ENCODE data around the gene TUSC2.
A peak's percentile ranks its signal among the peaks of the same experiment; 100 is the strongest.

The TUSC2 gene

GRCh38 chr3:50359760-50360110 is 31.7 kb upstream of the TUSC2 start:
- no peak for TF ChIP-seq CTCF (IDR thresholded peaks at IDR 0.05; ENCODE audit: control insufficient read depth, insufficient read depth, low read depth, low read length, missing control alignments)
- no peak for DNase-seq (ENCODE audit: low read depth)
- peak overlapping the region; percentile 8 for H3K4me3 ChIP-seq (ENCODE audit: control insufficient read depth, low read depth, low read length)

- peak; percentile 96 for DNase-seq (ENCODE audit: low read depth)
- H3K4me3 ChIP-seq (ENCODE audit: control insufficient read depth, low read depth, low read length) = peak within 1 kb of the TSS; percentile 64
Measured at GRCh38 chr3:50358911-50359759, 31.1 kb upstream of the TUSC2 start, which contains the start of gene TMEM115. TSS of gene TMEM115 (minus strand) at chr3:50359521. CDS start at chr3:50359063, 458 bp downstream.

GRCh38 chr3:50358355-50358910 is 30.4 kb upstream of the TUSC2 start:
- H3K4me3 ChIP-seq (ENCODE audit: control insufficient read depth, low read depth, low read length) = peak overlapping the region; percentile 64
- TF ChIP-seq CTCF (IDR thresholded peaks at IDR 0.05; ENCODE audit: control insufficient read depth, insufficient read depth, low read depth, low read length, missing control alignments) = no peak
- DNase-seq (ENCODE audit: low read depth) = no peak

More at GRCh38 chr3:50358911-50359759, 31.1 kb upstream of the TUSC2 start, which contains the start of gene TMEM115:
- TF ChIP-seq CTCF (IDR thresholded peaks at IDR 0.05; ENCODE audit: control insufficient read depth, insufficient read depth, low read depth, low read length, missing control alignments) = no peak

- H3K4me3 ChIP-seq (ENCODE audit: control insufficient read depth, low read depth, low read length) = peak overlapping the region; percentile 64
- no peak for TF ChIP-seq CTCF (IDR thresholded peaks at IDR 0.05; ENCODE audit: control insufficient read depth, insufficient read depth, low read depth, low read length, missing control alignments)
- no peak for DNase-seq (ENCODE audit: low read depth)
Measured at GRCh38 chr3:50357481-50357880, 29.5 kb upstream of the TUSC2 start.

GRCh38 chr3:50356553-50356952 is 28.5 kb upstream of the TUSC2 start:
- H3K4me3 ChIP-seq (ENCODE audit: control insufficient read depth, low read depth, low read length) = peak overlapping the region; percentile 64
- TF ChIP-seq CTCF (IDR thresholded peaks at IDR 0.05; ENCODE audit: control insufficient read depth, insufficient read depth, low read depth, low read length, missing control alignments) = no peak
- no peak for DNase-seq (ENCODE audit: low read depth)

GRCh38 chr3:50355829-50356552 is 28.0 kb upstream of the TUSC2 start:
- no peak for DNase-seq (ENCODE audit: low read depth)
- TF ChIP-seq CTCF (IDR thresholded peaks at IDR 0.05; ENCODE audit: control insufficient read depth, insufficient read depth, low read depth, low read length, missing control alignments) = no peak
- peak overlapping the region; percentile 64 for H3K4me3 ChIP-seq (ENCODE audit: control insufficient read depth, low read depth, low read length)

Data from AG09309 (cell line).